Measurements from ENCODE around the gene CSN3.
"Not testable (repeated sequence)": the region's sequence is repeated elsewhere in the genome, so short reads cannot be mapped to it uniquely, and the experiment has no call there.

Gene CSN3

GRCh38 chr4:70242297-70242696 lies at the start of gene CSN3:
CSN3 (plus strand) TSS chr4:70242597; CDS start chr4:70244820, 2,223 bp downstream.
- DNase-seq: not testable (repeated sequence)

- no peak for DNase-seq
Measured at GRCh38 chr4:70192895-70193294, 49.5 kb upstream of the CSN3 start.

GRCh38 chr4:70195425-70195824 lies 47.0 kb upstream of the CSN3 start, which contains the start of gene ODAM:
ODAM (plus strand) TSS chr4:70195725; CDS start chr4:70196544, 819 bp downstream.
- DNase-seq: no peak

GRCh38 chr4:70196857-70197256 lies 45.5 kb upstream of the CSN3 start:
- no peak for DNase-seq

DNA sequence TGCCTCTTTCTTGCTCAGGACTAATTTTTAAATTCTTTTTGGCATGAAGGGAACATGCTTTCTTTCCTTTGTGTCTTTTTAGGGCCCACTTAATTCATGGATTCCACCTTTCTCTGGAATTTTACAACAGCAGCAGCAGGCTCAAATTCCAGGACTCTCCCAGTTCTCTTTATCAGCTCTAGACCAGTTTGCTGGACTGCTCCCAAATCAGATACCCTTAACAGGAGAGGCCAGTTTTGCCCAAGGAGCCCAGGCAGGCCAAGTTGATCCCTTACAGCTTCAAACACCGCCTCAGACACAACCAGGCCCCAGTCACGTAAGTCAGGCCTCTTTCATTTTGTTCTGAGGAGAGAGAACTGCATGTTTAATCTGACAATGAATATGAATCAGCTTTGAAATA lies 44.6 kb upstream of the CSN3 start:
- DNase-seq: no peak

DNA sequence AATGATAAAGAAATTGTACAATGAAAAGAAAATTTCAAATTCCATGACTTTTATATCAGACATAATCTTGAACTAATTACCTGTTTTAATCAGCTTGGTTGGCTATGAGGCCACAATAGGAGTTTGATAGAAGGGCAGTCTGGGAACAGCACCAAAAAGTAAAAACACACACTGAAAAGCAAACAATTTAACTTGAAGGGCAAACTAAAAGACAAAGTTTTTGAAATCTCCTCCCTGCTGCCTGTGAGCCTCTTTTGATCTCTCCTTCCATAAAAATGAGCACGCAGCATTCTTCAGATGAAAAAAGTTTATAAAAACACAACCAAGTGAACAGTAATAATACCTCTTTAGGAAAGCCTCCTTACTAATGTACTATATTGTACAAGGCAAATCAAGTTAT lies 38.8 kb upstream of the CSN3 start:
- no peak for DNase-seq

DNA sequence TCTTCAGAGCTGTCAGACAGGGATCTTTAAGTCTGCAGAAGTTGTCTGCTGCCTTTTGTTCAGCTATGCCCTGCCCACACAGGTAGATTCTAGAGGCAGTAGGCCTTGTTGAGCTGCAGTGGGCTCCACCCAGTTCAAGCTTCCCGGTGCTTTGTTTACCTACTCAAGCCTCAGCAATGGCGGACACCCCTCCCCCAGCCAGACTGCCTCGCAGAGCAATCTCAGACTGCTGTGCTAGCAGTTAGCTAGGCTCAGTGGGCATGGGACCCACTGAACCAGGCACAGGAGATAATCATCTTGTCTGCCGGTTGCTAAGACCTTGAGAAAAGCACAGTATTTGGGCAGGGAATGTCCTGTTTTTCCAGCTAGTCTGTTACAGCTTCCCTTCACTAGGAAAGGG lies 29.6 kb upstream of the CSN3 start:
- DNase-seq: not testable (repeated sequence)

- not testable (repeated sequence) for DNase-seq
Measured at GRCh38 chr4:70216109-70216508, 26.3 kb upstream of the CSN3 start.

- not testable (repeated sequence) for DNase-seq
Measured at GRCh38 chr4:70216550-70216949, 25.8 kb upstream of the CSN3 start.

DNA sequence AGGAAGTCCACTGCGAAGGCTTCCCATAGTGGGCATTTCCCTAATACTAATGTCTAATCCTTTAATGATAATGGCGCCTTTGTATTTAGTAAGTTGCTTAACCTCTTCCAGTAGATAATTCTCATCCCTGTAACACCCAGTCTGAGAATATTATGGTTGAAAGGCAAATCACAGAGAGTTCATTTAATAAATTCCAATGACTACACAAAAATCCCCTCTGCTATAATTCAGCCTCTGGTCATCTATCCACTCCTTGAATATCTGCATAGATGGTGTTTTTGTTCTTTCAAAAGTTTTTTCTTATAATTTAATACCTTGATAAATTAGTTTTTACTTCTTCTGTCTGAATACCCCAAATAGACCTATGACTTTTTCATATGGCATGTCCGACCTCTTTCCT lies 21.0 kb upstream of the CSN3 start:
- DNase-seq: not testable (repeated sequence)

DNA sequence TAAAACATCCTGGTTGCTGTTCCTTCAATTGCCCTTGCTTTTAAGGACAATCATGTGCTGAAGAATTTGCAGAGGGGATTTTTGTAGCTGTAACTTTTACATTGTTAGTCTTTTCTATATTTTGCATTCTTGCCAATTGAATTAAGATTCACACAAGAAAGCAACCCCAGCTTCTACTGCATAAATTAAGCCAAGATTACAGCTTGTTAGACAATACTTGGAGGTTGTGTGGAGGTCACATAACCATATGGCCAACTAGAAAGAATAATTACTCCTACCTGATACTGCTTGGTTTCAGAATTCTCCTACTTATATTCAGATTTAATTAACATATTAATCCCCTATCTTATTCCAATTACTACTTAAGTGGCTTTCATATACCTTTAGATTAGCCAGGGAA lies 20.6 kb upstream of the CSN3 start:
- DNase-seq: not testable (repeated sequence)

DNA sequence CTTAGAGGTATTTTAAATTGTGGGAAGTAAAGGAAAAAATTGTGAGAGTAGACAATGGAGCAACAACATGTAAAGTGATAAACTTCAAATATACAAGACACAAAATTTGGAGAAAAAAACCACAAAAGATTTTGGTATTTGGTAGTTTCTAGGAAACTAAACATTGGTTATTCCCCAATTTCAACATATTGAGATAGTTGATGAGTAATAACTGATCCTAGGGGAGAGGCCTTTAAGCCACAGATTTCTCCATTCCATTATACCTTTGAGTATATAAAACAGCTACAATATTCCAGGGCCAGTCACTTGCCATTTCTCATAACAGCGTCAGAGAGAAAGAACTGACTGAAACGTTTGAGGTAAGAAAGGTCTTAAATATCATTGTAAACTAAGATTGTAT lies 16.6 kb upstream of the CSN3 start, which contains the start of gene FDCSP:
Gene FDCSP, plus strand, starts transcription at position 301 of the 400 bp plus-strand sequence. CDS start 5,071 bp downstream, outside the sequence.
- no peak for DNase-seq

DNA sequence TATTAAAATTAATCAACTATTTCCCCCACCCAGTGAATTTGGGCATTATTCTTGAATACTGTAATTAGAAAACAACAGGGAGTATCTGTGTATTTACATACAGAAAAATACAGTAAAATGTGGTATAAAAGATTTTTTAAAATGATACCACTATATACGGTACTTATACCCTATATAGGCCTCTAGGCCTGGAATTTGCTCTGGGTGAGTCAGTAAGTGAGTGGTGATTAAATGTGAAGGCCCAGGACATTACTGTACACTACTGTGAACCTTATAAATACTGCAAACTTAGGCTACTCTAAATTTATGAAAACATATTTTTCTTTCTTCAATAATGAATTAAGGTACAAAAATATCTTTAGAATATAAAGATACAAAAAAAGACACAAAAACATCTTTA lies 6.3 kb upstream of the CSN3 start:
- DNase-seq: no peak

GRCh38 chr4:70239131-70239883 lies 3.1 kb upstream of the CSN3 start:
- DNase-seq: no peak

- DNase-seq: no peak
Measured at GRCh38 chr4:70239884-70240591, 2.4 kb upstream of the CSN3 start.

GRCh38 chr4:70243091-70243490 lies 694 bp downstream of the CSN3 start:
- DNase-seq: no peak

GRCh38 chr4:70251250-70251944 lies 9.0 kb downstream of the CSN3 start:
- DNase-seq: no peak

DNA sequence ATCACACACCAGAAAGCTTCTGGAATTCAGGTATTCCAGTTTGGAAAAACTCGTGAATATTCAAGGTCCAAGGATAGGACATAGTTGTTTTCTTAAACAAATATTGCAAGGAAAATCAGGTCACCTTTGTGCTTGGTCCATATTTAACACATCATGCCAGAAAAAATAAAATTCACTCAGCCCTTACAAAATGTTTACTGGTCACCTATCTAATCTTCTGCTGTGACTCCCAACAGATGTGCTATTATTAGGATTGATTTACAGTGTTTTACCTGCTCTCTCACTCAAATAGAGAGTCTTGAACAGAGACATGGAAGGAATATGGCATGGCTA lies 9.5 kb downstream of the CSN3 start:
- DNase-seq: no peak

- DNase-seq: no peak
Measured at GRCh38 chr4:70269674-70270073, 27.3 kb downstream of the CSN3 start.

DNA sequence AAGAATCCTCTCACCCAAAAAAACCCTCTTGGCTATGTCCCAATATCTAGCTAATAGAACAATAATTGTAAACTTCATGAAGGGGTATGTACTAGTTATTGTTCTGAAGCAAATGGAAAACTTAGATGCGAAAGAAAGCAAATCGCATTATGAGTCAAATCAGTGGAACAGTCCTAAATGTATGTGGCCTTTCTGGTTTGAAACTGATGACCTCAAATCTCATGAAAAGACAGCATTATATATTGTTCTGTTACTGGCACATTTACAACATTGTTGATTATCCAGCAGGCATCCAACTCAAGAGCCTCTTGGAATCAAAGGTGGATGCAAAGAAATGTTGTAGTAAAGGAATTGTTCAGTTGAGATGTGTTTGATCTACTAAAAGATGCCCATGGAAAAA lies 34.7 kb downstream of the CSN3 start:
- no peak for DNase-seq

DNA sequence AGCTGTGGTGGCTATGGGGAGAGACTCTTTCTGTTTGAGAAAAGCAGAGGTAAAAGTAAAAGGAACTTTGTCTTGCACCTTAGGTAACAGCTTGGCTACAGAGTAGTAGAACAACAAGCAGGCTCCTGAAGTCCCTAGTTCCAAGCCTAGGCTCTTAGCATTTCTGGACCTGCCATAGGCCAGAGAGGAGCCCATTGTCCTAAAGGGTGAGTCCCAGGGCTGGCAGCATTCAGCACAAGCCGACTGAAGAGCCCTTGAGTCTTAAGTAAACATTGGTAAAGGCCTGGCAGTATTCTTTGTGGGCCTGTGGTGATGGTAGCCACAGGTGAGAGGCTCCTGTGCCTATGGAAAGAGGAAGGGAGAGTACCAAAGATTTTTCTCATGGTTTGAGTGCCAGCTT lies 38.2 kb downstream of the CSN3 start:
- DNase-seq: no peak

- no peak for DNase-seq
Measured at GRCh38 chr4:70288651-70289050, 46.3 kb downstream of the CSN3 start.

GRCh38 chr4:70291341-70291740 lies 48.9 kb downstream of the CSN3 start:
- no peak for DNase-seq

GRCh38 chr4:70297576-70297975 lies 55.2 kb downstream of the CSN3 start:
- DNase-seq: no peak
